Prostate gland (tissue), 2 donors: ENCODE measurements around the gene FERMT3.

Experiments
- POLR2A ChIP-seq: fragments of 450-650 bp; IDR thresholded peaks from one replicate; pipeline ENCODE4 v1.6.1; 2016; ENCODE audit warnings: antibody characterized with exemption, mild to moderate bottlenecking
- TF ChIP-seq, protein P1 (sequence below), 4 experiments: fragments of 200-600 bp in 2 of 4; fragments of 450-650 bp in 2 of 4; sonication (generic) in 2 of 4; IDR thresholded peaks; 1 replicate in 3 of 4; 2 replicates in 1 of 4; pipeline ENCODE4 v1.5.1; 2016 to 2019; ENCODE audit warnings: antibody characterized with exemption in 4 of 4, mild to moderate bottlenecking in 2 of 4, moderate library complexity in 2 of 4

DNA sequence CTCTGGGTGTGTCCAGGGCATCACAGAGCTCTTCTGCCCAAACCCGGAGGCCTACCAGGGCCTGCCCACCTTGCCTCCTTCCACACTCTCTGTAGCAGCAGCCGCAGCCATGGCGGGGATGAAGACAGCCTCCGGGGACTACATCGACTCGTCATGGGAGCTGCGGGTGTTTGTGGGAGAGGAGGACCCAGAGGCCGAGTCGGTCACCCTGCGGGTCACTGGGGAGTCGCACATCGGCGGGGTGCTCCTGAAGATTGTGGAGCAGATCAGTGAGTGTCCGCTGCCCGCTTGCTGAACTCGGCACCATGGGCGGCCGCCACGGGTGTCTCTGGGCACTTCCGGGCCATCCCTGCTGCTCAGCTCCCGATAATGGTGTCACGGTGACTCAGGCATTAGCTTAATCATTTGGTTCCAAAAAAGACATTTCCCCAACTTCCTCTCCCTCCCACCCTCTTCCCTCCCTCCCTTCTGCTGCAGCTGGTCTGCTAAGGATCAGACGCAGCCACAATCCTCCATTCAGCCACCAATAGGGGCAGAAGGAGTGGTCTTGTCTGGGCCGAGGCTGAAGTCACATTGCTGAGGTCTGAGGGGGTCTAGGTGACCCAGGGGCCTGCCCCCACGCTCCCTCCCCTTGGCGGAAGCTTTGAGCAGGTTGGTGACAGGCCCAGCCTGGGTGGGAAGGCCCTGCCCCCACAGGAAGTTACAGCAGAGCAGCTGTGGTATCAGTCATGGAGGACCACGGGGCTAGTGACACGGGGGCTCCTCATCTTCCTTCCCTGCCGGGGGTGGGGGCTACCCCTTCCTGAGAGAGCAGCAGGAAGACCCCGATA is 950 bp downstream of the FERMT3 start:
- TF ChIP-seq, protein P1, sequence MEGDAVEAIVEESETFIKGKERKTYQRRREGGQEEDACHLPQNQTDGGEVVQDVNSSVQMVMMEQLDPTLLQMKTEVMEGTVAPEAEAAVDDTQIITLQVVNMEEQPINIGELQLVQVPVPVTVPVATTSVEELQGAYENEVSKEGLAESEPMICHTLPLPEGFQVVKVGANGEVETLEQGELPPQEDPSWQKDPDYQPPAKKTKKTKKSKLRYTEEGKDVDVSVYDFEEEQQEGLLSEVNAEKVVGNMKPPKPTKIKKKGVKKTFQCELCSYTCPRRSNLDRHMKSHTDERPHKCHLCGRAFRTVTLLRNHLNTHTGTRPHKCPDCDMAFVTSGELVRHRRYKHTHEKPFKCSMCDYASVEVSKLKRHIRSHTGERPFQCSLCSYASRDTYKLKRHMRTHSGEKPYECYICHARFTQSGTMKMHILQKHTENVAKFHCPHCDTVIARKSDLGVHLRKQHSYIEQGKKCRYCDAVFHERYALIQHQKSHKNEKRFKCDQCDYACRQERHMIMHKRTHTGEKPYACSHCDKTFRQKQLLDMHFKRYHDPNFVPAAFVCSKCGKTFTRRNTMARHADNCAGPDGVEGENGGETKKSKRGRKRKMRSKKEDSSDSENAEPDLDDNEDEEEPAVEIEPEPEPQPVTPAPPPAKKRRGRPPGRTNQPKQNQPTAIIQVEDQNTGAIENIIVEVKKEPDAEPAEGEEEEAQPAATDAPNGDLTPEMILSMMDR (IDR thresholded peaks at IDR 0.05) = no peak
- no peak for TF ChIP-seq POLR2A
